Right lobe of liver (tissue), 4 donors: ENCODE measurements around the gene PUS3.

Experiments
- POLR2A ChIP-seq: fragments of 450-650 bp; IDR thresholded peaks from one replicate; pipeline ENCODE4 v1.6.1; 2017; ENCODE audit warnings: antibody characterized with exemption, mild to moderate bottlenecking
- TF ChIP-seq, protein P1 (sequence below), 4 donors: fragments of 200-600 bp in 3 of 4; fragments of 450-650 bp in 1 of 4; IDR thresholded peaks; one replicate each; pipeline versions ENCODE4 v1.5.1 to v1.8.0; 2016 to 2022; ENCODE audit warnings: antibody characterized with exemption in 4 of 4, mild to moderate bottlenecking in 2 of 4
- donor health status: DM: no; HTN: no; CAD: no.
- donor health status: DM: no; HTN: no; CAD: no.
- donor health status: DM: no; HTN: yes; CAD: no.

DNA sequence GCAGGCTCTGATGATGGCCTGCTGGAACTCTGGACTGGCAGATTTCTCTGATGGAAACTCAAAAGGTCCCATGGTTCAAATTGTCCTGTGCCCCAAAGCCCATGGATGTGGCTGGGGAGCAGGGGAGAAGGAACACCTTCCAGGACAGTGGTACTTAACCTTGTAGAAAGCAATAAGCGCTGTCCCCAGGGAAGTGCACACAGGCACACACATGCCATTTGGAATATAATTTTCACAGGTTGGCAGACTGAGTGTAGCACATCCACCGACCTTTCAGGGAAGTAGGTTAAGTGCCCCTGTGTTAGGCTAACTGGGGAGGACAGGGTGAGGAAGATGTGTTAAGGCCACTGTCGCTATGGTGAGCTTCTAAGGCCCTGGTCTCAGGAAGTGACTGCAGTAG lies 19.1 kb upstream of the PUS3 start:
- no peak for TF ChIP-seq POLR2A
- TF ChIP-seq, protein P1, sequence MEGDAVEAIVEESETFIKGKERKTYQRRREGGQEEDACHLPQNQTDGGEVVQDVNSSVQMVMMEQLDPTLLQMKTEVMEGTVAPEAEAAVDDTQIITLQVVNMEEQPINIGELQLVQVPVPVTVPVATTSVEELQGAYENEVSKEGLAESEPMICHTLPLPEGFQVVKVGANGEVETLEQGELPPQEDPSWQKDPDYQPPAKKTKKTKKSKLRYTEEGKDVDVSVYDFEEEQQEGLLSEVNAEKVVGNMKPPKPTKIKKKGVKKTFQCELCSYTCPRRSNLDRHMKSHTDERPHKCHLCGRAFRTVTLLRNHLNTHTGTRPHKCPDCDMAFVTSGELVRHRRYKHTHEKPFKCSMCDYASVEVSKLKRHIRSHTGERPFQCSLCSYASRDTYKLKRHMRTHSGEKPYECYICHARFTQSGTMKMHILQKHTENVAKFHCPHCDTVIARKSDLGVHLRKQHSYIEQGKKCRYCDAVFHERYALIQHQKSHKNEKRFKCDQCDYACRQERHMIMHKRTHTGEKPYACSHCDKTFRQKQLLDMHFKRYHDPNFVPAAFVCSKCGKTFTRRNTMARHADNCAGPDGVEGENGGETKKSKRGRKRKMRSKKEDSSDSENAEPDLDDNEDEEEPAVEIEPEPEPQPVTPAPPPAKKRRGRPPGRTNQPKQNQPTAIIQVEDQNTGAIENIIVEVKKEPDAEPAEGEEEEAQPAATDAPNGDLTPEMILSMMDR (IDR thresholded peaks at IDR 0.05), result no peak
